Thyroid gland (tissue), 4 donors: ENCODE results near the gene CAPN1. TPM values are rescaled to one million over a fixed set of nuclear protein-coding genes. Genes with fewer than 3 reads are reported as not detected.
A peak's percentile ranks its signal among the peaks of the same experiment; 100 is the strongest.

ENCODE experiments used
- DNase-seq, 2 donors: peaks; one replicate each; pipeline ENCODE4 v3.0.0-alpha.2; 2019
- H3K27ac ChIP-seq, 3 donors: fragments of 200-600 bp; sonication (generic); 1 replicate in 2 of 3; 2 replicates in 1 of 3; pipeline ENCODE4 v1.5.1; 2016 to 2019; ENCODE audit warnings: mild to moderate bottlenecking in 1 of 3, moderate library complexity in 1 of 3
- H3K27me3 ChIP-seq: fragments of 200-600 bp; sonication (generic); one replicate; pipeline ENCODE4 v1.5.1; 2019
- H3K36me3 ChIP-seq, 2 donors: fragments of 200-600 bp; sonication (generic); one replicate each; pipeline ENCODE4 v1.5.1; 2016 to 2019
- H3K4me1 ChIP-seq, 2 donors: fragments of 200-600 bp; sonication (generic); one replicate each; pipeline ENCODE4 v1.5.1; 2017 to 2019
- H3K4me3 ChIP-seq, 3 donors: fragments of 200-600 bp; sonication (generic); replicated peaks in 1 of 3; 1 replicate in 2 of 3; 2 replicates in 1 of 3; pipeline ENCODE4 v1.5.1; 2016; ENCODE audit warnings: mild to moderate bottlenecking in 1 of 3
- H3K9me3 ChIP-seq: fragments of 200-600 bp; sonication (generic); one replicate; pipeline ENCODE4 v1.5.1; 2017
- POLR2A ChIP-seq, 2 donors: fragments of 450-650 bp; IDR thresholded peaks; one replicate each; pipeline ENCODE4 v1.6.1; 2017; ENCODE audit warnings: antibody characterized with exemption in 2 of 2, mild to moderate bottlenecking in 2 of 2, moderate library complexity in 1 of 2
- WGBS, 2 donors: methylation state at CpG; one replicate each; pipeline ENCODE4 v1.1.5; 2017; 5-methylcytosine and 5-hydroxymethylcytosine counted together
- intact Hi-C: fragments of 100-400 bp; cut with DNase I; formaldehyde crosslinking; loops from one replicate; pipeline ENCODE4 v1.15.1; 2023
- total RNA-seq, 4 donors: library from RNA; depleted of rRNA; stranded (reverse); fragments of >200 nt; gene quantifications; one replicate each; pipeline ENCODE4 v1.2.3, GENCODE V29; 2016
- TF ChIP-seq, protein P1 (sequence below), 6 experiments: fragments of 200-600 bp in 3 of 6; fragments of 450-650 bp in 3 of 6; sonication (generic) in 3 of 6; IDR thresholded peaks; one replicate each; pipeline ENCODE4 v1.5.1; 2016 to 2019; ENCODE audit warnings: antibody characterized with exemption in 6 of 6, mild to moderate bottlenecking in 2 of 6, inconsistent platforms in 1 of 6, moderate library complexity in 1 of 6

Gene CAPN1
- total RNA-seq, 4 donors from 2014 or later: 265 to 519 (median 340) TPM

DNA sequence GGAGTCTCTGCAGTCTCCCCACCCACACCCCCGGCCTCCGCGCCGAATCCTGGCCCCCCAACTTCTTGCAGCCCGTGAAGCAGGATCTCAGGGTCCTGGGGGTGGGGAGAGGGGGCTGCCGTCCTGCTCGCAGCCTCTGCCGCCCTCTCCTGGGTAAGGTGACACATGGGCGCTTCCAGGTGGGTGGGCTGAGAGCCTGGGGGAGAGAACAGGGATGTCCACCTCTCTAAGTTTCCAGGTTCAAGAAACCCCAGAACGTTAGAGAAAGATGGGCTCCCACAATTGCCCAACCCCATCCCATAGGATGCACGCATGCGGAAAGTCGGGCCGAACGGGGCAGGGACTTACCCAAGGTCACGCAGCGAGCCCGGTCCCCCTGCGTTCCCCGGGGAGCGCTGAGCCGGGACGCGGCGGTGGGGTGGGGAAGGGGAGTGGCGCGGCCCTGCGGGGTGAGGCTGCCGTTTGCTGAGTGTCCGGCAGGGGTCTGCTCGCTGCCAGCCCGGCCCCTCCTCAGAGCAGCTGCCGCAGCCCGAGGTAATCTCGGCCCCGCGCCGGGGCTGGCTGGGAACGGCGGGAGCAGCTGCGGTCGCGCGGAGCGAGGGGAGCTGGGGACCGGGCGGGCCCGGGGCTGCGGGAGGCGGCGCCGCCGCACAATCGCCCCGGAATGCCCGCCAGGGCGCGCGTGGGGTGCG is 705 bp upstream of the CAPN1 start:
- H3K27ac ChIP-seq: peak overlapping the region; percentile 74 to 99 (median 92)
- no peaks in the 10 kb centered on the region for H3K27me3 ChIP-seq
- 0 to 2% methylated on average over 3 to 31 of the region's 60 CpGs for WGBS, 2 donors
- peaks cover 30 to 39% of the 10 kb centered on the region in 2 donors for H3K4me1 ChIP-seq
- peak; percentile 67 to 69 for DNase-seq
- intact Hi-C loops: loop anchor here (5.0 kb wide), 2 partner anchors 49 to 69 kb away; partner anchors contain the start of genes SYVN1 and TM7SF2
- peak in 1 of 2 donors; percentile 47 for TF ChIP-seq POLR2A (IDR thresholded peaks at IDR 0.05)
- TF ChIP-seq, protein P1, sequence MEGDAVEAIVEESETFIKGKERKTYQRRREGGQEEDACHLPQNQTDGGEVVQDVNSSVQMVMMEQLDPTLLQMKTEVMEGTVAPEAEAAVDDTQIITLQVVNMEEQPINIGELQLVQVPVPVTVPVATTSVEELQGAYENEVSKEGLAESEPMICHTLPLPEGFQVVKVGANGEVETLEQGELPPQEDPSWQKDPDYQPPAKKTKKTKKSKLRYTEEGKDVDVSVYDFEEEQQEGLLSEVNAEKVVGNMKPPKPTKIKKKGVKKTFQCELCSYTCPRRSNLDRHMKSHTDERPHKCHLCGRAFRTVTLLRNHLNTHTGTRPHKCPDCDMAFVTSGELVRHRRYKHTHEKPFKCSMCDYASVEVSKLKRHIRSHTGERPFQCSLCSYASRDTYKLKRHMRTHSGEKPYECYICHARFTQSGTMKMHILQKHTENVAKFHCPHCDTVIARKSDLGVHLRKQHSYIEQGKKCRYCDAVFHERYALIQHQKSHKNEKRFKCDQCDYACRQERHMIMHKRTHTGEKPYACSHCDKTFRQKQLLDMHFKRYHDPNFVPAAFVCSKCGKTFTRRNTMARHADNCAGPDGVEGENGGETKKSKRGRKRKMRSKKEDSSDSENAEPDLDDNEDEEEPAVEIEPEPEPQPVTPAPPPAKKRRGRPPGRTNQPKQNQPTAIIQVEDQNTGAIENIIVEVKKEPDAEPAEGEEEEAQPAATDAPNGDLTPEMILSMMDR (IDR thresholded peaks at IDR 0.05): peak in 5 of 6 experiments; percentile 20 to 62 (median 43)
- H3K4me3 ChIP-seq: peak overlapping the region; percentile 22 to 84 (median 83)
- no peaks in the 10 kb centered on the region for H3K9me3 ChIP-seq
- H3K36me3 ChIP-seq: peaks cover 4% of the 10 kb centered on the region in 2 donors

DNA sequence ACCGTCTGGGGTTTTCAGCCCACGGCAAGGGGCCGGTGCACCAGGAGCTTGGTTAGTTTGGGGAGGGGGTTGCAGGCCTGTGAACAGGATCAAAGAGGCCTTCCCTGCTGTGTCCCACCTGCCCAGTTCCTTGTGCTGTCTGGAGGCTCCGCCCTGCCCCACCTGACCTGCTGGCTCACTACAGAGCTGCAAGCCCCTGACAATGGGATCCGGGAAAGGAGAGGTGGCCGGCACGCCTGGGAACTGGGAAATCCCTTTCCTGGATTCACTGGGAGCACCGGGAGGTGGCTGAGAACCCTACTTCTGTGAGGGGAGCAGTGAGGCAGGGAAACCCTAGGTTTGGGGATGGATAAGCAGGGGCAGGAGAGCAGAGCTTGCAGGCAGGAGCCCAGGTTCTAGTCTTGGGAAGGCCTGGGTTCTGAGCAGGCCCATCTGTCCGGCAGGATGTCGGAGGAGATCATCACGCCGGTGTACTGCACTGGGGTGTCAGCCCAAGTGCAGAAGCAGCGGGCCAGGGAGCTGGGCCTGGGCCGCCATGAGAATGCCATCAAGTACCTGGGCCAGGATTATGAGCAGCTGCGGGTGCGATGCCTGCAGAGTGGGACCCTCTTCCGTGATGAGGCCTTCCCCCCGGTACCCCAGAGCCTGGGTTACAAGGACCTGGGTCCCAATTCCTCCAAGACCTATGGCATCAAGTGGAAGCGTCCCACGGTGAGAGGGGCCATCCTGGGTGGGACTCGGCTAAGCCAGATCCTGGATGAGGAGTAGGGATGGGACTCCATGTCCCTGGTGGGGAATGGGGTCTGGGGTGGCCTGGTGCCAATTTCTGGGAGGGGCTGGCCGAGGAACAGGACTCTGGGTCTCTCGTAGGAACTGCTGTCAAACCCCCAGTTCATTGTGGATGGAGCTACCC is 786 bp downstream of the CAPN1 start:
- intact Hi-C loops: loop anchor here (5.0 kb wide), 2 partner anchors 50 to 70 kb away; partner anchors contain the start of genes SYVN1 and TM7SF2
- WGBS, 2 donors: 4 to 17% methylated on average over 6 to 20 of the region's 23 CpGs
- DNase-seq: peak; percentile 70 to 71

DNA sequence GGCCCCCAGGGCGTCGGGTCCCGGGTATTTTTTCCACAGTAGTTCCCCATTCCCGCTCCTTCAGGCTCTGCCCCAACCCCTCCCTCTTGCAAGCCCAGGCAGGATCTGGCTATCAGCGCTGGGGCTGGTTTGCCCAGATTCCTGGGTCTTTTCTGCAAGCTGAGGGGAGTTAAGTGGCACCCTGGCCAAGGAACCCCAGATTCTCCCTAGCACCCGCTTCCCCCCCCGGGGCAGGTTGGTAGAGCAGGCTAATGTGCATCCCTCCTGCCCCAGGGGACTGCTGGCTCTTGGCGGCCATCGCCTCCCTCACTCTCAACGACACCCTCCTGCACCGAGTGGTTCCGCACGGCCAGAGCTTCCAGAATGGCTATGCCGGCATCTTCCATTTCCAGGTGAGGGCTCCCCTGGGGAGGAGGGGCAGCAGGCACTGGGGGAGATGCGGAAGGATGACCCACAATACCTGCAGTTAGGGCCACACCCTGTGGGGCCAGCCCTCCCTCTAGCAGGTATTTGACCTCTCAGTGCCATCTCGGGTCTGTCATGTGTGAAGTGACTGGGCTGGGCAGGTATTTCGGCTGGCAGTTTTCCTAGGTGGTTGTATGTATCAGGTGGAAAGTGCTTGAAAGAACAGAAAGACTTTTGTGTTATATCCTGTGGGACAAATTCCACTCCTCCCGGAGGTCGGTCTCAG is 1.6 kb downstream of the CAPN1 start:
- H3K4me1 ChIP-seq: peaks cover 30 to 39% of the 10 kb centered on the region in 2 donors
- peaks cover 24 to 25% of the 10 kb centered on the region in 2 donors for H3K36me3 ChIP-seq
- DNase-seq: peak; percentile 93 to 94
- peak overlapping the region in 2 of 3 donors; percentile 83 for H3K4me3 ChIP-seq
- WGBS, 2 donors: 25 to 37% methylated on average over 10 to 19 of the region's 19 CpGs
- no peaks in the 10 kb centered on the region for H3K9me3 ChIP-seq
- no peaks in the 10 kb centered on the region for H3K27me3 ChIP-seq
- intact Hi-C loops: loop anchor here (5.0 kb wide), 2 partner anchors 51 to 71 kb away; partner anchors contain the start of genes SYVN1 and TM7SF2
- peak in 1 of 2 donors; percentile 28 for TF ChIP-seq POLR2A (IDR thresholded peaks at IDR 0.05)
- TF ChIP-seq, protein P1 (IDR thresholded peaks at IDR 0.05): no peak
- H3K27ac ChIP-seq: peak overlapping the region; percentile 77 to 99 (median 92)

More for the DNA sequence above, 786 bp downstream of the CAPN1 start:
- peaks cover 30 to 39% of the 10 kb centered on the region in 2 donors for H3K4me1 ChIP-seq
- peak in 1 of 2 donors; percentile 42 for TF ChIP-seq POLR2A (IDR thresholded peaks at IDR 0.05)
- TF ChIP-seq, protein P1 (IDR thresholded peaks at IDR 0.05): no peak
- peaks cover 18 to 19% of the 10 kb centered on the region in 2 donors for H3K36me3 ChIP-seq
- no peaks in the 10 kb centered on the region for H3K9me3 ChIP-seq
- peak overlapping the region; percentile 74 to 99 (median 92) for H3K27ac ChIP-seq
- peak overlapping the region; percentile 83 to 98 (median 83) for H3K4me3 ChIP-seq
- no peaks in the 10 kb centered on the region for H3K27me3 ChIP-seq

DNA sequence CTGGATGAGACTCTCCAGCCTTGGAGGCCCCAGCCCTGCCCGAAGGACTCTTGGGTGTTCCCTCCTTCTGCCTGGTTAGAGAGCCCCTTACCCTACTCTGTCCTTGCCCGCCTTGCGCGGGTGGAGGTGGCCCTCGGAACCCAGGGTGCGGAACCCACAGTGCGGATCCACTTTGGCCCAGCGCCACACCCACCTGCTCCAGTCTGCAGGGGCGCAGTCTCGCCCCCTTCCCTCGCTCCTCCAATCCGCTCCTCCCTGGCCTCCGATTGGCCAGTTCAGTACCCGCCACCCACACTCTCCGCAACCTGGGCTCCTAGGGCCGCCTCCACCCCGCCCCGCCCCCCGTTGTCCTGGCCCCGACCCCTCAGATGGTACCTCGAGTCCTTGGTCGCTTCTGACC is 2.4 kb downstream of the CAPN1 start:
- peaks cover 30 to 39% of the 10 kb centered on the region in 2 donors for H3K4me1 ChIP-seq
- no peaks in the 10 kb centered on the region for H3K27me3 ChIP-seq
- peak; percentile 28 to 37 for DNase-seq
- no peak for TF ChIP-seq POLR2A (IDR thresholded peaks at IDR 0.05)
- TF ChIP-seq, protein P1 (IDR thresholded peaks at IDR 0.05): no peak
- peaks cover 32 to 33% of the 10 kb centered on the region in 2 donors for H3K36me3 ChIP-seq
- intact Hi-C loops: loop anchor here (5.0 kb wide), 2 partner anchors 52 to 72 kb away; partner anchors contain the start of genes SYVN1 and TM7SF2
- 61 to 73% methylated on average over 22 of the region's 22 CpGs for WGBS, 2 donors
- peak overlapping the region in 1 of 3 donors; percentile 2 for H3K4me3 ChIP-seq
- H3K9me3 ChIP-seq: no peaks in the 10 kb centered on the region
- peak overlapping the region; percentile 77 to 92 (median 92) for H3K27ac ChIP-seq
